ENCODE measurements around the gene UGT1A5. TPM values are rescaled to one million over a fixed set of nuclear protein-coding genes. Genes with fewer than 3 reads are reported as not detected.
"Not testable (repeated sequence)": the region's sequence is repeated elsewhere in the genome, so short reads cannot be mapped to it uniquely, and the experiment has no call there.

The UGT1A5 gene
- total RNA-seq, 2 donors from 2014 or later: not detected

- H3K27ac ChIP-seq (ENCODE audit: low read depth, low read length): no peak overlapping the region
- Mint-ChIP-seq H3K27me3 (ENCODE audit: insufficient read depth) (peaks cover 7% of the 10 kb centered on the region), H3K36me3 (ENCODE audit: low read depth) (no peaks in the 10 kb centered on the region), H3K27ac (no peak overlapping the region), H3K4me1 (no peaks in the 10 kb centered on the region), H3K9me3 (peaks cover 32% of the 10 kb centered on the region), H3K4me3 (no peak overlapping the region)
- DNase-seq: no peak
- 80 to 84% methylated on average over 9 to 10 of the region's 10 CpGs for WGBS, 2 experiments (ENCODE audit: insufficient coverage in 1 of 2, insufficient read length in 1 of 2)
- TF ChIP-seq CTCF (conservative IDR thresholded peaks at IDR 0.05): no peak
- H3K9ac ChIP-seq (ENCODE audit: extremely low read depth, low read length, poor library complexity, severe bottlenecking): no peak overlapping the region
- H3K36me3 ChIP-seq (ENCODE audit: control insufficient read depth, insufficient read depth, low read length): no peaks in the 10 kb centered on the region
- peaks cover 15% of the 10 kb centered on the region for H3K9me3 ChIP-seq (ENCODE audit: control insufficient read depth, low read length)
- H3K27me3 ChIP-seq (ENCODE audit: control insufficient read depth, insufficient read depth, low read length, poor library complexity, severe bottlenecking): no peaks in the 10 kb centered on the region
- H3K4me3 ChIP-seq (ENCODE audit: low read length): no peak overlapping the region
- no peaks in the 10 kb centered on the region for H3K4me1 ChIP-seq (ENCODE audit: control insufficient read depth, insufficient read depth, low read length)
Measured at GRCh38 chr2:233746475-233747282, 34.0 kb downstream of the UGT1A5 start.

GRCh38 chr2:233747283-233747544, 34.5 kb downstream of the UGT1A5 start:
- no peak for TF ChIP-seq CTCF (conservative IDR thresholded peaks at IDR 0.05)
- 93% methylated on average over 3 to 6 of the region's 6 CpGs for WGBS, 2 experiments (ENCODE audit: insufficient coverage in 1 of 2, insufficient read length in 1 of 2)

GRCh38 chr2:233750689-233751088, 38.0 kb downstream of the UGT1A5 start:
- H3K4me1 Mint-ChIP-seq; H3K27ac Mint-ChIP-seq; H3K4me1 ChIP-seq (ENCODE audit: control insufficient read depth, insufficient read depth, low read length); H3K27ac ChIP-seq (ENCODE audit: low read depth, low read length); H3K4me3 Mint-ChIP-seq; DNase-seq; H3K9ac ChIP-seq (ENCODE audit: extremely low read depth, low read length, poor library complexity, severe bottlenecking); H3K4me3 ChIP-seq (ENCODE audit: low read length); H3K27me3 ChIP-seq (ENCODE audit: control insufficient read depth, insufficient read depth, low read length, poor library complexity, severe bottlenecking); H3K27me3 Mint-ChIP-seq (ENCODE audit: insufficient read depth); H3K36me3 Mint-ChIP-seq (ENCODE audit: low read depth); H3K36me3 ChIP-seq (ENCODE audit: control insufficient read depth, insufficient read depth, low read length): not testable (repeated sequence)
- H3K9me3 ChIP-seq (ENCODE audit: control insufficient read depth, low read length): peaks cover 15% of the 10 kb centered on the region
- 88% methylated on average over 2 of the region's 2 CpGs; no CpG with 5 or more reads in 1 of the 2 experiments for WGBS, 2 experiments (ENCODE audit: insufficient coverage in 1 of 2, insufficient read length in 1 of 2)
- H3K9me3 Mint-ChIP-seq: peaks cover 44% of the 10 kb centered on the region

More at GRCh38 chr2:233747283-233747544, 34.5 kb downstream of the UGT1A5 start:
- Histone ChIP-seq H3K9ac (ENCODE audit: extremely low read depth, low read length, poor library complexity, severe bottlenecking) (no peak overlapping the region), H3K27me3 (ENCODE audit: control insufficient read depth, insufficient read depth, low read length, poor library complexity, severe bottlenecking) (no peaks in the 10 kb centered on the region), H3K36me3 (ENCODE audit: control insufficient read depth, insufficient read depth, low read length) (no peaks in the 10 kb centered on the region), H3K9me3 (ENCODE audit: control insufficient read depth, low read length) (peaks cover 15% of the 10 kb centered on the region), H3K4me3 (ENCODE audit: low read length) (no peak overlapping the region), H3K4me1 (ENCODE audit: control insufficient read depth, insufficient read depth, low read length) (no peaks in the 10 kb centered on the region), H3K27ac (ENCODE audit: low read depth, low read length) (no peak overlapping the region)
- no peaks in the 10 kb centered on the region for H3K36me3 Mint-ChIP-seq (ENCODE audit: low read depth)
- no peak for DNase-seq
- no peak overlapping the region for H3K27ac Mint-ChIP-seq
- no peaks in the 10 kb centered on the region for H3K4me1 Mint-ChIP-seq
- peaks cover 38% of the 10 kb centered on the region for H3K9me3 Mint-ChIP-seq
- H3K27me3 Mint-ChIP-seq (ENCODE audit: insufficient read depth): peaks cover 7% of the 10 kb centered on the region
- no peak overlapping the region for H3K4me3 Mint-ChIP-seq

- H3K36me3 ChIP-seq (ENCODE audit: control insufficient read depth, insufficient read depth, low read length); H3K4me3 ChIP-seq (ENCODE audit: low read length); H3K9ac ChIP-seq (ENCODE audit: extremely low read depth, low read length, poor library complexity, severe bottlenecking); H3K4me3 Mint-ChIP-seq; H3K27ac ChIP-seq (ENCODE audit: low read depth, low read length); H3K27me3 ChIP-seq (ENCODE audit: control insufficient read depth, insufficient read depth, low read length, poor library complexity, severe bottlenecking); H3K4me1 ChIP-seq (ENCODE audit: control insufficient read depth, insufficient read depth, low read length); H3K27ac Mint-ChIP-seq; H3K4me1 Mint-ChIP-seq; DNase-seq; H3K36me3 Mint-ChIP-seq (ENCODE audit: low read depth); H3K27me3 Mint-ChIP-seq (ENCODE audit: insufficient read depth): not testable (repeated sequence)
- peaks cover 15% of the 10 kb centered on the region for H3K9me3 ChIP-seq (ENCODE audit: control insufficient read depth, low read length)
- 83 to 88% methylated on average over 1 to 2 of the region's 2 CpGs for WGBS, 2 experiments (ENCODE audit: insufficient coverage in 1 of 2, insufficient read length in 1 of 2)
- peaks cover 44% of the 10 kb centered on the region for H3K9me3 Mint-ChIP-seq
Measured at GRCh38 chr2:233751212-233752009, 38.7 kb downstream of the UGT1A5 start.

All from endodermal cell (in vitro differentiated cells).